GM21576 (cell line): ENCODE data around the gene OBSCN.

Experiments
- ATAC-seq: cut with Tn5 transposase; IDR thresholded peaks from one replicate; pipeline ENCODE4 v1.9.1; 2021; ENCODE audit warnings: mild to moderate bottlenecking, moderate library complexity; ENCODE audit not compliant: unreplicated experiment

Gene OBSCN

DNA sequence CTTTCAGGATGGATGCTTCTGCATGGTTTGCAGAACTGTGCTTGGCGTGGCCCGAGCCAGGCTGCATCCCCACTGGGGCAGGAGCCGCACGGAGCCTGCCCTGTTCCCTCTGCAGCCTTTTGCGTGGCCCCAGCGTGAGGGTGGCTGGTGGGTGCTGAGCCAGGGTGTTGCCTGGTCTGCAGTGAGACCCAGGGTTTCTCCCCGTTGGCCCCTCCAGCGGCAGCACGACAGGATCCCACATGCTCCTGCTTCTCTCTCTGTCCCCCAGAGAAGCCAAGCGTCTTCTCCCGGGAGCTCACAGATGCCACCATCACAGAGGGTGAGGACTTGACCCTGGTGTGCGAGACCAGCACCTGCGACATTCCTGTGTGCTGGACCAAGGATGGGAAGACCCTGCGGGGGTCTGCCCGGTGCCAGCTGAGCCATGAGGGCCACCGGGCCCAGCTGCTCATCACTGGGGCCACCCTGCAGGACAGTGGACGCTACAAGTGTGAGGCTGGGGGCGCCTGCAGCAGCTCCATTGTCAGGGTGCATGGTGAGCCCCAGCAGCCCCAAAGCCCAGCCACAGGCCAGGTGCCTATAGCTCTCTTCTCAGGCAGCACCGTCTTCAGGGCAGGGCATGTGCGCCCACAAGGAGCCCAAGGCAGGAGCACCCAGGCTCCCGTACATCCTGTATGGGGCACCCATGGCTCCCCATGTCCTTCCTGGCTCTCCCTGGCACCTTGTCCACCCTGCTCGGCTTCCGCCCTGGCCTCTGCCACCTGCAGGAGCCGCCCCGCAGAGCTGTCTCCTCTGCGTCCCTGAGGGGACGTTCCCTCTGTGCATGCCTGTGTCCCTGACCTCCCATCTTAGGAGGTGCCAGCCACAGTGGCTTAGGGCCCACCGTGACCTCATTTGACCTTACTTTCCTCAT, 78.9 kb downstream of the OBSCN start:
- no peak for ATAC-seq

- ATAC-seq, result no peak
Observed at GRCh38 chr1:228287541-228288425, 79.9 kb downstream of the OBSCN start.

DNA sequence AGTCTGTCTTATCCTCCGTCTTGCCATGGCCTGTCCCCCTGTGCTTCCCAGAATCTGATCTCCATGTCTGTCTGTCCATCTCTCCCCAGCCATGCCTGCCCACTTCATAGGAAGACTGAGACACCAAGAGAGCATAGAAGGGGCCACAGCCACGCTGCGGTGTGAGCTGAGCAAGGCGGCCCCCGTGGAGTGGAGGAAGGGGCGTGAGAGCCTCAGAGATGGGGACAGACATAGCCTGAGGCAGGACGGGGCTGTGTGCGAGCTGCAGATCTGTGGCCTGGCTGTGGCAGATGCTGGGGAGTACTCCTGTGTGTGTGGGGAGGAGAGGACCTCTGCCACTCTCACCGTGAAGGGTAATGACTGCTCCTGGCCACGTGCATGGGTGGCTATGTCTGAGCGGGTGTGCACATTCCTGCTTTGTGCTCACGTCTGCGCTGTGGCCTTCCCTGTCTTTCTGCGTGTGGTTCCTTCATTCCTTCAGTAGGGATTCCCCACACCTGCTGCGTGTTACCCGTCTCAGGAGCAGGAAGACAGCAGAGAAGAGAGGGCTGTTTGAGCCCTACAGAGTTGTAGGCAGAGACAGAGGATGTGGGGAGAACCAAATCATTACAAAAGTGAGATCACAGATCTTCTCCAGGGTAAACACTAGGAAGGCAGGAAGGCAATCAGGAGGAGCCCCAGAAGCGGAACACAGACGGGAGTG, 80.8 kb downstream of the OBSCN start:
- ATAC-seq, result no peak

GRCh38 chr1:228289239-228289849, 81.5 kb downstream of the OBSCN start:
- no peak for ATAC-seq

DNA sequence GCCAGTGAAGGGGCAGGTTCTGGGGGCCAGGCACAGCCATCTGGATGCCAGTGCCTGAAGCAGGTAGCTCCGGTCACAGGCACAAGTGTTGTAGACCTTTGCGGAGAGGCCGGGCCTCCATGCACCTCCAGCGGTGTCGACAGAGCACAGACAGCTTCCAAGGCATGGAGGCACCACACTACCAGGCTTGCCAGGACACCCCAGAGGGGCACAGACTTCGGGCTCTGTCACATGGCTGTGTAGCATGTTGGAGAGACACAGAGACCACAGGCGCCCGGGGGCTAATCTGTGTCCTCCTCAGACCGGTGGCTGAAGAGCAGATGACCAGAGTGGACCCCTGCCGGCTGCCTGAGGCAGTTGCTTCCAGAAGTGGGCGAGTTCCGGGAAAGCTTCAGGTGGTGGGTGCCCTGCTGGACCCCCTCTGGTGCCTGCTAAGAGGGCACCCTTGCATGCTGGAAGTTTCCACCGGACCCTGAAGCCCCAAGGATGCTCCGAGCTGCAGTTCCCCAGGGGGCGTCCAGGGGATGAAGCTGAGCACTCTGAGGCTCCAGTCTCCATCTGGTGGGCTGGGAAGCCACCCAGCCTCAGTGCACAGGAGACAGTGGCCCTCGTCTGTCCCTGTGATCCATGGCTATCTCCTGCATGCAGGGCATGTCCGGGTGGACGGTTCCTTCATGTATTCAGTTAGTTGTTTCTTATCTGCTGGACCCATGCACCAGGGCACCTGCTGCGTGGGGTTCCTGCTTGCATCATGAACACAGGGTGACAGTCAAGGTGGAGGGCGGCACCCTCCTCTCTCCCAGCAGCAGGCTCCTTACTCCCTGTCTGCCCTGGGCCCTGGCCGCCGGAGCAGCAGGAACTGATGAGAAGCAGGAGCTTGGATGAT, 82.4 kb downstream of the OBSCN start:
- no peak for ATAC-seq

- ATAC-seq, result no peak
Observed at GRCh38 chr1:228291906-228292608, 84.2 kb downstream of the OBSCN start.

DNA sequence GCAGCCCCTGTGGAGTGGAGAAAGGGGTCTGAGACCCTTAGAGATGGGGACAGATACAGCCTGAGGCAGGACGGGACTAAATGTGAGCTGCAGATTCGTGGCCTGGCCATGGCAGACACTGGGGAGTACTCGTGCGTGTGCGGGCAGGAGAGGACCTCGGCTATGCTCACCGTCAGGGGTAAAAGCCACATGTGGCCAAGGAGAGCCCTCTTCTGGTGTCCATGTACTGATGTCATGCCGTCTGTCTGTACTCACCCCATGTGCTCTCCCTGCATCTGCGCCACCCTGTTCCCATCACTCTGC, 84.7 kb downstream of the OBSCN start:
- ATAC-seq, result no peak

GRCh38 chr1:228293393-228293792, 85.5 kb downstream of the OBSCN start:
- no peak for ATAC-seq

DNA sequence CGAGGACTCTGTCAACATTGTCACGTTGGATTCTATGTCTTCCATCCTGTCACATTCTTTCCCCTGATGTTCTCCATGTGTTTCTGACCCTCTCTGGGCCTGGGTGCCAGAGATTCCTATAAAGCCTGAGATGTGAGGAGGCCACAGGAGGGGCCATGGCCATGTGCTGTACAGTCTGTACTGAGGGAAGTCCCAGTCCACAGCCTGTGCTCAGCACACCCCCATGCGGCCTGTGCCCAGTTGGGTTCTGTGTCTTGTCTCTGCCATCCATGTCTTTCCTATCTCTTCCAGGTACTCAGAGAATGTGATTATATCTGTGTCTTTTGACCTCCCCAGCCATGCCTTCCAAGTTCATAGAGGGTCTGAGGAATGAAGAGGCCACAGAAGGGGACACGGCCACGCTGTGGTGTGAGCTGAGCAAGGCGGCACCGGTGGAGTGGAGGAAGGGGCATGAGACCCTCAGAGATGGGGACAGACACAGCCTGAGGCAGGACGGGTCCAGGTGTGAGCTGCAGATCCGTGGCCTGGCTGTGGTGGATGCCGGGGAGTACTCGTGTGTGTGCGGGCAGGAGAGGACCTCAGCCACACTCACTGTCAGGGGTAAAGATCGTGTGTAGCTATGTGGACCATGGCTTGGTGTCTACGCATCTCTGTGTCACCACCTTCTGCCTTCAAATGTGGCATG, 86.1 kb downstream of the OBSCN start:
- no peak for ATAC-seq

DNA sequence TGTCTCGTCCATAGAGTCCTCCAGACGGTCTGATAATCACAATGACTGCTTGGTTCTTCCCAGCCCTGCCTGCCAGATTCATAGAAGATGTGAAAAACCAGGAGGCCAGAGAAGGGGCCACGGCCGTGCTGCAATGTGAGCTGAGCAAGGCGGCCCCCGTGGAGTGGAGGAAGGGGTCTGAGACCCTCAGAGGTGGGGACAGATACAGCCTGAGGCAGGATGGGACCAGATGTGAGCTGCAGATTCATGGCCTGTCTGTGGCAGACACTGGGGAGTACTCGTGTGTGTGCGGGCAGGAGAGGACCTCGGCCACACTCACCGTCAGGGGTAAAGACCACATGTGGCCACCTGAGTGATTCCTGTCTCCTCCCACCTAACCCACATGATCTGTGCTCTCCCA, 86.9 kb downstream of the OBSCN start:
- ATAC-seq, result no peak

DNA sequence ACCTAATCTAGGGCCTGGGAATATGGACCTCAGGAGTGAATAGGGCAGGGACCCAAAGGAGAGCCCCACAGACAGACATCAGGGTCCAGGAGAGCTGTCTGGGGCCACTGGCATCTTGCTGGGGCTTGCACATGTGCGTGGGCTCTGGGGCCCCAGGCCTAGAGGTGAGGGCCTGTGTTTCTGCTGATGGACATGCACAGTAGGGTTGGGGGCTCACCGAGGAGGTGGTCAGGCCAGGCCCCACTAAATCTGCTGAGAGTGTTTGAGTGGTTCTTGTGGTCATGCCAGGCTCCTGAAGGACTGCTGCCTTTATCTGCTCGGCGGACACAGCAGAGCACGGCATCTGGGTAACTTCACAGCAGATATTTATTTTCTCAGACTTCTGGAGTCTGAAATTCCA, 87.4 kb downstream of the OBSCN start:
- no peak for ATAC-seq

- no peak for ATAC-seq
Observed at GRCh38 chr1:228295981-228296380, 88.1 kb downstream of the OBSCN start.

- no peak for ATAC-seq
Observed at GRCh38 chr1:228297242-228297641, 89.4 kb downstream of the OBSCN start.

DNA sequence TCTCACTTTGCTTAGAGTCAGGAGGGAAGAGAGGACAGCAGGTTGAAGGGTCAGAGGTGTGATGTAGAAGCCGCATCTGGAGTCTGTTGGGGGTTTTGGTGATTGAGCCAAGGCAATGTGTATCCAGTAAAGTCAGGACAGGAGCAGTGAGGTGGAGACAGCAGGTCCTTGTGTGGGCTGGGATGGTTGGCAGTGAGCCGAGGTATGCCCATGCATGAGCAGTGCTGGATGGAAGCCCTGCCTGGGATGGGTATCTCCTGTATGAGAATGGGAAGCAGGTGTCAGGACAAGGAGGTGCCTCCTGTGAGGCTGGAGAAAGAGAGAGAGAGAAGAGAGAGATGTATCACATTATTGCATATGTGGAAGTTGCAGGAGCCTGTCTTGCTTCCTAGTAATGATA, 90.0 kb downstream of the OBSCN start:
- no peak for ATAC-seq

DNA sequence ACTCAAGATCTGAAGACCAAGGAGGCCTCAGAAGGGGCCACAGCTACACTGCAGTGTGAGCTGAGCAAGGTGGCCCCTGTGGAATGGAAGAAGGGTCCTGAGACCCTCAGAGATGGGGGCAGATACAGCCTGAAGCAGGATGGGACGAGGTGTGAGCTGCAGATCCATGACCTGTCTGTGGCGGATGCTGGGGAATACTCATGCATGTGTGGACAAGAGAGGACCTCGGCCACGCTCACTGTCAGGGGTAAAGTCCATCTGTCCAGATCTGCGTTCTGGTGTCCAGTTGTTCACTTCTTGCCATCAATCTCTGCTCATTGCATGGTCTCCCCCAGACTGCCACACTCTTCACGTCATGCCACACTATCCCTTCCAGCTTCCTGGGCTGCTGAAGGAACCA, 90.6 kb downstream of the OBSCN start:
- ATAC-seq, result no peak

GRCh38 chr1:228299211-228299610, 91.4 kb downstream of the OBSCN start:
- no peak for ATAC-seq

GRCh38 chr1:228299901-228300300, 92.1 kb downstream of the OBSCN start:
- no peak for ATAC-seq

GRCh38 chr1:228302086-228302485, 94.2 kb downstream of the OBSCN start:
- no peak for ATAC-seq

DNA sequence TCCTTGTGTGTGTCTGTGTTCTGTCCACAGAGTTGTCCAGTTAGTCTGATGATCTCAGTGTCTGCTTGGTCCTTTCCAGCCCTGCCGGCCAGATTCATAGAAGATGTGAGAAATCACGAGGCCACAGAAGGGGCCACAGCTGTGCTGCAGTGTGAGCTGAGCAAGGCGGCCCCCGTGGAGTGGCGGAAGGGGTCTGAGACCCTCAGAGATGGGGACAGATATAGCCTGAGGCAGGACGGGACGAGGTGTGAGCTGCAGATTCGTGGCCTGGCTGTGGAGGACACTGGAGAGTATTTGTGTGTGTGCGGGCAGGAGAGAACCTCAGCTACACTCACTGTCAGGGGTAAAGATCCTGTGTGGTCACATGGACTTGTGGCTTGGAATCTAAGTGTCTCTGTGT, 95.8 kb downstream of the OBSCN start:
- ATAC-seq, result no peak
